Choroid plexus epithelial cell (primary cell): ENCODE data around the gene SNX30.

Experiments
- DNase-seq: peaks from one replicate; pipeline ENCODE4 v3.0.0-alpha.2; 2010; ENCODE audit warnings: low read depth
- H3K4me3 ChIP-seq: 2 replicates; pipeline ENCODE4 v1.5.1; 2011; ENCODE audit warnings: low read depth, mild to moderate bottlenecking, control low read depth, low read length, moderate library complexity
- TF ChIP-seq, protein P1 (sequence below): conservative IDR thresholded peaks from 2 replicates; pipeline ENCODE4 v1.5.1; 2011; ENCODE audit warnings: low read depth, mild to moderate bottlenecking, control low read depth, inconsistent platforms, low read length, moderate library complexity

Gene SNX30

DNA sequence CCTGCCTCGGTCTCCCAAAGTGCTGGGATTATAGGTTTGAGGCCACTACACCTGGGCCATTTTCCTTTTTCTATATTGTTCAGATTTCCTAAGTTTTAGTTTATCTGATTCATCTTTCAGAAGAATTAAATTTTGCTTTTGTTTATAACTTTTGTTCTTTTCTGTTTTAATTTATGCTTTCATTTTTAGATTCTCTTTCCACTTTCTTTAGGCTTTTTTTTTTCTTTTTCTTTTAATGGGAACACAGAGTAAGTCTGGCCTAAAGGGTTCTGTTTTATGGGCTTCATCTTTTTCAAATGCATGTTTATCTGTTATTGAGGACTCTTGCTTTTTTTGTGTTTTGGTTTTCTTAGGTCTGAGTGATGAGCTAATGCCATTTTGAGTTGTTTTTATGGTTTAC lies 42.1 kb downstream of the SNX30 start:
- TF ChIP-seq, protein P1, sequence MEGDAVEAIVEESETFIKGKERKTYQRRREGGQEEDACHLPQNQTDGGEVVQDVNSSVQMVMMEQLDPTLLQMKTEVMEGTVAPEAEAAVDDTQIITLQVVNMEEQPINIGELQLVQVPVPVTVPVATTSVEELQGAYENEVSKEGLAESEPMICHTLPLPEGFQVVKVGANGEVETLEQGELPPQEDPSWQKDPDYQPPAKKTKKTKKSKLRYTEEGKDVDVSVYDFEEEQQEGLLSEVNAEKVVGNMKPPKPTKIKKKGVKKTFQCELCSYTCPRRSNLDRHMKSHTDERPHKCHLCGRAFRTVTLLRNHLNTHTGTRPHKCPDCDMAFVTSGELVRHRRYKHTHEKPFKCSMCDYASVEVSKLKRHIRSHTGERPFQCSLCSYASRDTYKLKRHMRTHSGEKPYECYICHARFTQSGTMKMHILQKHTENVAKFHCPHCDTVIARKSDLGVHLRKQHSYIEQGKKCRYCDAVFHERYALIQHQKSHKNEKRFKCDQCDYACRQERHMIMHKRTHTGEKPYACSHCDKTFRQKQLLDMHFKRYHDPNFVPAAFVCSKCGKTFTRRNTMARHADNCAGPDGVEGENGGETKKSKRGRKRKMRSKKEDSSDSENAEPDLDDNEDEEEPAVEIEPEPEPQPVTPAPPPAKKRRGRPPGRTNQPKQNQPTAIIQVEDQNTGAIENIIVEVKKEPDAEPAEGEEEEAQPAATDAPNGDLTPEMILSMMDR, result no peak

DNA sequence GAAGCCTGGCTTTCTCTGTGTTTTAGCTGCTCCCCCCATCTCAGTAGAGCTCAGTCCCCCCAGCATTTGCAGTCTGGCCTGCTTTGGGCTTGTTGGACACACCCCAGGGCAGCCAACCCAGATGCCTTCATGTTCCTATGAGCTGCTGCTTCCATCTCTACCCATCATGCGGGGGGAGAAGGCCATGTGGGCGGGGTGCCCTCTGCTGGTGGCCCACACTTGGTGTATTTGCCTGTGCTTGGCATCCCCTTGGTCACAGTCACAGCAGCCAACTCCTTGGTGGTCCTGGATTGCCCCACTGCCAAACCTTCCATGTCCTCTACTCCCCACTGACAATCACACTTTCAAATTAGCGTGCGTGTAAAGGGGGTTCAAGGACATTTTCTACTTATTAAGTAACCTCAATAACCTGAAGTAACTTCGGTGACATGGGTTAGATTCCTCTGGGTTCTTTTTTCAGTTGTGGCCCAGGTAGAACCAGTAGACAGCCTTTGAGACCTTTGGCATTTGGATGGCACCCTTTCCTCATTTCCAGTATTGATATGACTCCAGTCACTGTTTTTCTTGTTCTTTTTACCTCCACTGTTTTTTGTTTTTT lies 42.8 kb downstream of the SNX30 start:
- TF ChIP-seq, protein P1, result peak; percentile 86
- peak; percentile 72 for DNase-seq
- H3K4me3 ChIP-seq, result no peak overlapping the region

More for the DNA sequence above, 42.1 kb downstream of the SNX30 start:
- H3K4me3 ChIP-seq, result no peak overlapping the region
- no peak for DNase-seq

DNA sequence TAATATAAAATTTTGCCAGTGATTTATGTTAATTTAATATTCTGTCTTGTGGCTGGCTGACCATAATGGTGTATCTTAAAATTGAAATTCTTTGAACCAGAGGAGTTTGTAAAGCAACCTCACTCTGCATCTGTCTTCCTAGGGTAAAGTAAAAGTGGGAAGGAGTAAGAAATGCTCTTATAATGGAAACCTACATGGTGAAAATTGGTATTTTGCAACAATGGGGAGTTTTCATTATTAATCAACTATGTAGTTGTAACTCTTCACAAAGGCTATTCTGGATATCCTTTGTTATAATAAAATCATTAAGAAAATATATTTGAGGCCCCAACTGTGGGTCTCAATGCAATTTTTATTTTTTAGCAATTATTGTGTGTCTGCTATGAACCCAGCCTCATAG lies 44.2 kb downstream of the SNX30 start:
- TF ChIP-seq, protein P1, result no peak
- H3K4me3 ChIP-seq, result no peak overlapping the region
- DNase-seq, result no peak

DNA sequence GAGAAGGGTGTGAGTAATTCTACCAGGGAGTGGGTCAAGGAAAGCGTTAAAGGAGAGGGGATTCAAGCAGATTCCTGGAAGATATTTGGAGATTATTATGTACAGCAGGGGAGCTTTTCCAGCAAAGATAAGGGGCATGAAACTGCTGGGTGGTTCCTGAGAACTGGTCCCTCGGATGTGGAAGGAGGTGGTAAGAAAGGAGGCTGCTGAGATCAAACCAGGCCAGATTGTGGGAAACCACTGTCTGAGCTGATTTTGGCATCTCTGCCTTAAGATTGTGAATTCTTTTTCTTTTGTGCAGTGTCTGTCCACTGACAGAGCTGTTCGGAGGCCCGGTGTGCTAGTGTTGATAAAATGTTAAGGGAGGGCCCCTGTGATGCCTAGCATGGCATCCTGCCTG lies 45.4 kb downstream of the SNX30 start:
- TF ChIP-seq, protein P1, result no peak
- DNase-seq, result no peak
- H3K4me3 ChIP-seq, result no peak overlapping the region

- no peak for DNase-seq
- TF ChIP-seq, protein P1, result no peak
These were observed 45.9 kb downstream of the SNX30 start for GRCh38 chr9:112796485-112796884.

DNA sequence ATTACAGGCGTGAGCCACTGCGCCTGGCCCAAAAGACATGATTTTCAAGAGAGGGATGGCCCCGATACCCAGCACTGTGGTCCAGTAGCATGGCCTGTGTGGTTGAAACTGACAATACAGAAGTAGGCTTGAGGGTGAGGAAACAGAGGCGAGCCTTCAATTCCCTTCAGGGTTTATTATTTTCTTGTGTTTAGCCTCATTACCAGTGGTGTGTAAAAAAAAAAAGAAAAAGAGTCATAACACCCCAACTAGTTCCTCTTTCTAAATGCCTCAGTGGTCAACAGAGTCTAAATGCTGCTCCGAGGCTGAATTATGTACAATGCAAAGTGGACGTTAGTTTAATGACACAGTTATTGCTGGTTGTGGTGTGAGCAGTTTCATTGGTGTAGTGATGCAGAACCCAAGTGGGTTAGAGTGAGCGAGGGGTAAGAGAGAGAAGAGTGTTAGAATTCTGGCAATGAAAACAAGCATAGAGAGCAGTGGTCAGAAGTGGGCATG lies 58.8 kb downstream of the SNX30 start:
- no peak for DNase-seq
- TF ChIP-seq, protein P1, result no peak
- H3K4me3 ChIP-seq, result no peak overlapping the region

More at GRCh38 chr9:112796485-112796884, 45.9 kb downstream of the SNX30 start:
- no peak overlapping the region for H3K4me3 ChIP-seq

DNA sequence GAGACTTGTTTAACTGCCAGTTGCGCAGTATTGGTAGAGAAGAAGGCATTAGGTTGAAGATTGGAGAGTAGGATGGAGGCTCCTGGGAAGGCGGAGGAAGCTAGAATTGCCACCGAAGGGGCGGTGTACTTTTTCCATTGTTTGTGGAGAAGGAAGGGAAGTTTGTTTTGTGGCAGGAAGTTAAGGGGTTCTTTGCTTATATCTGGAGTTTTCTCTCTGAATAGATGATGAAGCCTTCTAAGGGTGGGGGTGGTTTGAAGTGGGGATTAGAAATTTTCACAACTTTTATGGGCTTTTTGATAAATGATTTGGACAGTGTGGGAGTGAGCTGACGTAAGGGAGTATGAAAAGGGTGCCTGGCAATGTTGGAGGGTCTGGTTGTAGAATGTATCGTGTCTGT lies 59.3 kb downstream of the SNX30 start:
- DNase-seq, result no peak
- TF ChIP-seq, protein P1, result no peak
- no peak overlapping the region for H3K4me3 ChIP-seq
